ENCODE measurements around the gene KRT39.

Gene KRT39

DNA sequence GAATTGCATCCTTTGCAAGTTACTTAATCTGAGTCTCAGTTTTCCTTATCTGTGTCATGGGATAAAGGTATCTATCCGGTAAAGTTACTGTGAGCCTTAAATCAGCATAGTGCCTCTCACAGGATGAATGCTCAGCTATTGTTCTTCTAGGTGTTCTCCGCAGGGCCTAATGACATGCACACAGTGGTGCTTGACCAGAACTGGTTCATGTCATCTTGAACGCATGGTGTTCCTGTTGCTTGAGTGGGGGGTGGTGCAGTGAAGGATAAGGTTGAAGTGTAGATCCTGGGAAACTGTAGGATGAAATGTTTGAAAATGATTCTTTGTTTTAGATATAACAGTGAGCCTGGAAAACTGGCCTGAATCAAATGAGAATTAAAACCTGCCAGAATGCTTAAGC lies 13.4 kb upstream of the KRT39 start:
- DNase-seq = no peak

DNA sequence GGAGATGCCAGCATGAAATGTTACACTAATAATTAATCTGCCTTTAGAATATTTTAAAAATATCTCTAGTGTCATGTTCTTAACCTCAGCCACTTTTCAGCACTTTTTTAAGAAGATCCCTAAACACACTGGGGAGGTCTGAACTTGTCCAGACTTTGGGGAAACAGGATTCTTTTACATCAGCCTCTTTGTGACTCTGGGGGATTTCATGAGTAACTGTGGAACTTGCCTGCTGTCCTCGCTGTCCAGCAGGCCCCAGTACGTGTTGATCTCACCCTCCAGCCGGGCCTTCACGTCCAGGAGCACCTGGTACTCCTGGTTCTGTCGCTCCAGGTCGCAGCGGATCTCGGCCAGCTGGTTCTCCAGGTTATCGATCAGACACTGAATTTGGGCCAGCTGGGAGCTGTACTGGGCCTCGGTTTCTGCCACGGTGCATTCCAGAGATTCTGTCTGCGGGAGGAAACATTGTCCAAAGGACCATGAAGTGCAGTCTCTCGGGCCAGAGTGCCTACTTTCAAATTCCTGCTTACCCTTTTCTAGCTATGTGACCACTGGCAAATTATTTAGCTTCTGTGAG lies 11.9 kb upstream of the KRT39 start:
- DNase-seq = no peak

DNA sequence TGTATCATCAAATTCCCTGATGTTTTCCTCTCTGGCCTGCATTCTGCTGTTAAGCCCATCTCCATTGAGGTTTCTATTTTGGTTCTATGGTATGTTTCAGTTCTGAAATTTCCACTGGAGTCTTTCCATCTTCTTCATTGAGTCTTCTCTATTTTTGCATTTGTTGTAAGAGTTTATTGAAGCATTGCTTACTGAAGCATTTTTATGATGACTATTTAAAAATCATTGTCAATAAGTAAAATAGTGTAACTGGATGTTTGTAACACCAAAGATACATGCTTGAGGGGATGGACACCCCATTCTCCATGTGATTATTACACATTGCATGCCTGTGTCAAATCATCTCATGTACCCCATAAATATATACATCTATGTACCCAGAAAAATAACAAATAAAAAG lies 8.8 kb upstream of the KRT39 start:
- DNase-seq = no peak

DNA sequence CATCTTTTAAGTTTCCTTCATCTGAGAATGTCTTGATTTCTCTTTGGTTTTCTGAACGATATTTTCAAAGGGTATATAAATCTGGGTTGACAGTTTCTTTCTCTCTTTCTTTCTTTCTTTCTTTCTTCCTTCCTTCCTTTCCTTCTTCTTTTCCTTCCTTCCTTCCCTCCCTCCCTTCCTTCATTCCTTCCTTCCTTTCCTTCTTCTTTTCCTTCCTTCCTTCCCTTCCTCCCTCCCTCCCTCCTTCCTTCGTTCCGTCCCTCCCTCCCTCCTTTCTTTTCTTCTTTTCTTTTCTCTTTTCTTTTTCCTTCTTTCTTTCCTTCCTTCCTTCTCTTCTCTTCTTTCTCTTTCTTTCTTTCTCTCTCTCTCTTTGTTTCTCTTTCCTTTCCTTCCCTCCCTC lies 7.6 kb upstream of the KRT39 start:
- no peak for DNase-seq

DNA sequence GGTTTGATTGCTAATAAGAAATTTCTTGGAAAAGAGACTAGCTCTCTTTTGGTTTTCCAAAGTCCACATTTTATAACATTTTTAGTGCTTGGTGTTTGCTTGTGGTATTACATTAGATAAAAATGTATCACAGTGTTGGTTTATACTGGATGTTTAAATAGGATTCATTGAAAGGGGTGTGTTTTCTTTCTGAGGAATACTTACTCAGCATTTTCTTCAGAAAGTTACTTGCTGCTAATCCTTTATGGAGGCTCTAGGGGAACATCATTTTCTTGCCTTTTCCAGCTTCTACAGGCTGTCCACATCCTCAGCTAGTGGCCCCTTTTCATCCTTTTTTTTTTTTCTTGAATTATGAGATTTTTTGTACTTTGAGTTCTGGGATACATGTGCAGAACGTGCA lies 834 bp upstream of the KRT39 start:
- DNase-seq = no peak

DNA sequence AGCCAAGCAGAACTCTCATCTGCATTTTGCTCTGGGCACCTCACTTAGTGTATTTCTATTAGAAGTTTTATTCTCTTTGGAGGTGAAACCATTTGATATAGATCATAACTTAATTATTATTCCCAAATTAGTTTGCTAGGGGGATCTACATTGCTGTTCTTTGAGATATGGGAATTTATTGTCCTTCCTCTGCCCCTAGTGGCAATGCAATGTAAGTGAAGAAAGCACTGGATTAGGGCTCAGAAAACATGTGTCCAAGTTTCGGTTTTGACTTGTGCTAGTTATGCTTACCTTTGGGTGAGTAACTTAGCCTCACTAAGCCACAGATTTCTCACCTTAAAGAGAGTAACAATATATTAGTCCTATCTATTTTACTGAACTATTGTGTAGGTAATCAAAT lies 2.9 kb downstream of the KRT39 start:
- no peak for DNase-seq

DNA sequence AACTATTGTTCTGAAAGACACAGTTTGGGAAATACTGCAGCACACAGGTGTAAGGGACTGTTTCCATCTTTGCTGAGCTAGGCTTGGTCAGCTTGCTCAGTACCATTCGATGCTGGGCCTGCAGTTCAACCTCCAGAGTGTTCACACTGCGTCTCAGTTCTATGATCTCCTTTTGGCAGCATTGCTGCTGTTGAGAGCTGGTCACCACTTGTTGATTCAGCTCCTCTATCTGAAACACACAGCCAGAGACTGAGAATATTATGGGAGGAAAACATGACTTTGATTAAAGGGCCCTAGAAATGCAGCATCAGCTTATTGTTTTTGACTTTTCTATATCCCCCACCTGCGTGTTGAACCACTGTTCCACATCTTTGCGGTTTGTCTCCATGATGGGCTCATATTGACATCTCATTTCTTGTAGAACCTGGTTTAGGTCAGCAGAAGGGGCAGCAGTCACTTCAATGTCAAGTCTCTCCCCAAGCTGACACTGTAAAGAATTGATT lies 4.6 kb downstream of the KRT39 start:
- no peak for DNase-seq

DNA sequence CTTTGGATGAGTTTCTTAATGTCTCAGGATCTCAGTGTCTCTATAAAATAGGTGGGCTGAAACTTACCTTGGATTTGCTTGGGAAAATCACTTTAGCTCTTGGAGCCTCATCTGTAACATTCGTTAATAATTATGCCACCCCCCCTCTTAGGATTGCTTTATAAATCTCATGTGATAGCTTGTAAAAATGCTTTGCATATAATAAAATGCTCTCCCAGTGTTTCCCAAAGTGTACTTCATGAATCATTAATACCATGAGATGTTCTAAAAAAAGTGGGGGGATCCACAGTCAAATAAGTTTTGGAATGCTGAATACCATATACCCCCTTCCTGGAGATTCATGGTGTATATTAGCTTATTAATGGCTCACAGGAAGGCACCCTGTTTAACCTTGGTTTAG lies 5.2 kb downstream of the KRT39 start:
- no peak for DNase-seq

DNA sequence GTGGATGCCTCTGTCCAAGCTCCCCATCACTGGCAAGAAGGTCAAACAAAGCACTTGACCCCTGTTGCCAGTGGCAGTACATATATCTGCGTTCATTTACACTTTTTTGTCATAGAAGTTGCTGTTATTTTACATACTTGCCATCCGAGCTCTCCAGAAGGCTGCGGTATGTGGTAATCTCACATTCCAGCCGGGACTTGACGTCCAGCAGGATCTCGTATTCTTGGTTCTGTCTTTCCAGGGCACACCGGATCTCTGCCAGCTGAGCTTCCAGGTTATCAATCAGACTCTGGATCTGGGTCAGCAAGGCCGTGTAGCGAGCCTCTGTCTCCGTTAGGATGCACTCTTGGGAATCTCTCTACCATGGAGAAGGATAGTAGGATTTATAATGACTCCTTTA lies 6.6 kb downstream of the KRT39 start:
- no peak for DNase-seq

DNA sequence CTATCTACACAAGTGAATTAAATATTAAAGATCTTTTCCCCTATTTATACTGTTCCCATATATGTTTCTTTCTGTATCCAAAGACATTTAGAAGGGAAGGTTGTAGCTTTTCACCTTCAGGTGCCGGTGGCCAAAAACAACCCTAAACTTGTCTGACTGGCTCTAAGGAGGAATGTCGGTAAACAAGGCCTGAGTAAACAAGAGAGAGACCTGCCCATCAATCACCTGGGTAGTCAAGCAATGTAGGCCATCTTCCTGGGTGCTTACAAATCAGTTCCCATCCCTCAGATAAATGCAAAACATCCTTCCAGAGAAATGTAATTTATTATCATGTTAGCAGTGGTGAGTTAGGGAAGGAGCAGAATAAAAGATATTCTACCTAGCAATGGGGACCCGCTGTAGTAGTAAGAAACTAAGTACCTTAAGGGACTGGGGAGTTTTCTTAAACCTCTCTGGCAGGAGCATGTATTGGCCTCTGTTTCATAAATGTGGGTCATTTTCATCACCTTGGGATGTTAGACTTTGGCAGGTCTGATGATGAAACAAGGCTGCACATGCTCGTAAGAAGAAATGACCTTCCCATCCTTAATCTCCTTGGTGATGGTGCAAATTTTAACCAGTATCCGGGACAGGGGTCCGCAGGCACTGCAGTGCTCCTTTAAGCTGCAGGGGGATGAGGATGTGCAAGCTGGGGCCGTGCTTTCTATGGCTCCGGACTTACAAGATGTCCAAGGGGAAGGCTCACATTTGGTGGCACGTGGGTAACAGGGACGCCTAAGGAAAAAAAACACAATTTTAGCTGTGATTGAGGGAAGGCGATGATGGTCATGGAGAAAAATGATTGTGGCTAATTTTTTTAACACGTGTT lies 8.4 kb downstream of the KRT39 start:
- no peak for DNase-seq

DNA sequence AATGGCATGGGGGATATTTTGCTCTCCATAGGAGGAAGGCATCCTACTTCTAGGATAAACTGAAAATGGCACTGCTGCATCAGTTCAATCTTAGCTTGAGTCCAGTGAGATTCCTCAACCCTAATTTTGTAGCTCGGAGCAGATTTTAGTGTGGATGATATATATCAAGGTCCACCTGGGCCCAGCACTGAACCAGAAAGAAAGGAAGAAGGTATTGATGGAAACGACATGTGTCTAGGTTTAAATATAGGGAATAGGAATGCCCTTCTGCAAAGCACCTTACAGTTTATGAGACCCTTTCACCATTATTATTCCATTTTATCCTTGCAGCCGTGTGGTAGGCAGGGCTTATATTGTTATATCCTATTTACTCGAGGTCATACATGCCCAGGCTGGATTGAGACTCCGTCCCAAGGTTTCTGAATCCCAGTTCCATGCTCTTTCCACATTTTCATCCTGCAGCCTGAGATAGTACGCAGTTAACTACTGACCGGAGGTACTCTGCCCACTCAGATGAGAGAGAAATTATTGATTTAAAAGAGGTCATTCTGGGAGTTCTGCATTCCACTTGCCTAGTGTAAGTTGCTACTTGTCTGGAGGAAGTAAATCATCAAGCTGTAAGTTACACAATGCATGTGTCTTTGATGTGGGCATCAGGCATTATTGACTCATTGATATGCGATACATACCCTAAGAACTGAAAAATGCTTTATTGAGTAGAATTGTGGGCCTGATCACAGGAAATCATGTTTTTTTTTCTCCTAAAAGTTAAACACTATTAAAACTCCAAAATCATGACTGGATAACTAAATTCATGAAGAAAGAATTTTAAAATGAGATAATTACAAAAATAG lies 10.1 kb downstream of the KRT39 start:
- no peak for DNase-seq

DNA sequence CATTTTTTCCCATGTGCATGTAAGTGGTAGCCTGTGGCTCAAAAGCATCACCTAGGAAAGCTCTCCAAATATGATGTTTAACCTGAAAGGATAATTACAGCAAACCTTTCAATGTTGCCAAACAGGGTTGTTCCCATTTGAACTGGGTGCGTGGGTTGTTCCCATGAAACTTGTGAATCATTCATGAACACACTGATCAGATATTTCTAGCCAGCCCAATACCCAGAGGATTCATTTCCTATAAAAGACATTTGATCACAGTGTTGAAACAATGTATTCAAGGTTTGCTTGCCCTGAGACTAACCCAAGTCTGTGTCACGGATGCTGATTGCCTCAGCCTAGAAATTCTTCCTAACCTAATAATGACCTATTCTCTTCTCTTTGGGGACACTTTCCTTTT lies 12.9 kb downstream of the KRT39 start:
- DNase-seq = no peak

DNA sequence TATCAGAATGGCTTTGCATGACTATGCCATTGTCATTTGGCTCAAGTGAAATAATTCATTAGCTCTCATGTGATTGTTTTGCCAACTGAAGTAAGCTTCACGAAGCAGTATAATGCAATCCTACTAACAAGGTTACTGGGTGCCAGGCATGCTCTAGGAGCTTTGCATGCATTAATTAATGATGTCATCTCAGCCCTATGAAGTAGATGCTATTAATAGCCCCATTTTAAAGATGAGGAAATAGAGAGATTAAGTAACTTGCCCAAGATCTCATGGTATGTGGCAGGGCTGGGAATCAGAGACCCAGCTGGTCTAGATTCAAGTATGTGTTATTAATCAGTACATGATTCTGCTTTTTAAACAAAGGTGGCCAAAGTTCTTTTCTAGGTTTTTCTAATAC lies 14.1 kb downstream of the KRT39 start:
- no peak for DNase-seq

DNA sequence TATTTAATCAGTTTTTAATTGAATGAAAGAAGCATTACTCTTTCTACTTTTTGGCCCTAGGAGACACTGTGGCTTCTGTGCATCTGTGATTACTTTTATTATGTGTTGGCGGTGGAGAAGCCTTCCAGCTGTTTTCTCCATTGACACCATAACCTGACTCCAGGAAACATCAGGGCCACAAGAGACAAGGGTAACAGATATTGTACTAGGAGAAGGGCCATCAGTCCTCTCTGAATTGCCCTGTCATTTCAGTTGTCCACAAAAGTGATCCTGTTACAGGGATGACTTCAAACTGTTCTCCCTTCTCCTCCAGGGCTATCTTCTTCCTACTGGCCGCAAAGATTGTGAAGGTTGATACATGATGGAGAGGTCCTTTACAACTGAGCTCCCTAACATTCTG lies 14.6 kb downstream of the KRT39 start:
- no peak for DNase-seq

DNA sequence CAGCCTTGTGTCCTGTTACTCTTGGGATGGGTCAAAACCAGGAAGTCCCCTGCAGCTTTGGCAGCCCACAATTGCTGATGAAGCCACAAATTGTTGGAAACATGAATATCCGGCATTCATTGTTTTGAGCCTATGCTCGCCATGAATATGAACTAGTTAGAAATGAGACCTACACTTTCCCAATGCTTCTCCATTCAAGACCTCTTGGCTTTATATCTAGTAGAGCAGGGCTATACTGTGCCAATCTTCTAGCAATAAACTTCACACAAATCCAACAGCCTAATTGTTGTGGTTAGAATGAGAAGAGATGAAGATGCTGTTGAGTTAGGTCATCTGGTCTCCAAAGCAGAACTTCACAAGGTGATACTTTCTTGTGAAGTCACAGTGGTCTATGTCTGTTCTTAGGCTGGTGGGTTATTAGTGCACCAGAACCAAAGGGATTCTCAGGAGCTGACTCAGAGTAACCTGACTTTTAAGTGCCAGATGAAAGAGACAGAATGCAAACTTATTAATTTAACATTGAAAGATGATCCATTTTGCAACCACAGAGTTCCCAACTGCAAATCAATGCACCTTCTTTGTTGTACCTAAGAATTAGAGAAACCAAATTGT lies 15.6 kb downstream of the KRT39 start:
- no peak for DNase-seq

DNA sequence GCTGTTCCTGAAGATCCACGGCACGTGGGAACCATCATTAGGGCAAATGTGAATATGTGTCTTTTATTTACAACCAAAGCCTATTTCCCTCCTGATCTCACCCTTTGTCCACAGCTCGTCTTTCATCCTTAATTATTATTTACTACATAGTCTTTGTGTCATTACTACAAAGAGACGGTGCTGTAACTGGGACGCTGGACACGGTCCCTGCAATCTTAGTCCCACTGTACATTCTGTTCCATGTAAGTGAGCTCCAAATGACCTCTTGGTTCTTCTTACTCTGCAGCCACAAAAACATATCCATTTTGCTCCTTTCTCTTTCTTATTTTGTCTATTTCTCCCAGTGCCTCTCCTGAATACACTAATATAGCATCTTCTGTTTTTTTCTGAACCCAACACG lies 16.6 kb downstream of the KRT39 start:
- DNase-seq = no peak

DNA sequence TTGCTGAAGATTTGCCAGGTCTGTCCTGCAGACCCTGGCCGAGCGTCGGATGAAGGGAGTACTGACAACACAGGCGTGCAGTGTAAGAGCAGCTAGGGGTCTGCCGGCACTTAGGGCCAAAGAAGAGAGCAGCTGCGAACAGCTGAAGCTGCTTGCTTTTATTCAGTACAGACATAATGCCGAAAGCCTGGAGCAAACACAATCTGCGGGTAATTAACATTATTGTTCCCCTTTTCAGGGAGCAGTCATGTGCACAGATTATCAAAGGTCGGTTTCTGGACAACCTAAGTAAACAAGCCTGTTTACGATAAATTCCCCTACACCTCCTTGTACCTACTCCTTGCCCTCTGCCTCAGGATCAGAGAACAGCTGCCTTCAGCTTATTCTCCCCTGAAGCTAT lies 17.3 kb downstream of the KRT39 start:
- DNase-seq = no peak

DNA sequence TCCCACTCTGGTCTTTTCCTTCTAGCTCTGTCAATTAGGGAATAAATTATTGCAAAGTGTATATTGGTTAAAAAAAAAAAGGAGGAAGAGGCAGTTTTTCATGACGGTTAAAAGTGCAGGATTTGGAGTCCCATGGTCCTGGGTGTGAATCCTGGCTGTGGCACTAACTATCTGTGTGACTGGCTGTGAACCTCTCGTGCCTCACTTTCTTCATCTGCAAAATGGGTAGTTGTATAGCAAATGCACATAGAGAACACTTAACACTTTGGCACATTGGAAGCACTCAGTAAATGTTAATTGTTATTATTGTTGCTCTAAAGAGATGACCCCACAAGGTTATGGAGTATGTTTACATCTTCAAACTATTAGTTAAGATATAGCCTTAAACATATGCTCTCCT lies 18.8 kb downstream of the KRT39 start:
- no peak for DNase-seq

DNA sequence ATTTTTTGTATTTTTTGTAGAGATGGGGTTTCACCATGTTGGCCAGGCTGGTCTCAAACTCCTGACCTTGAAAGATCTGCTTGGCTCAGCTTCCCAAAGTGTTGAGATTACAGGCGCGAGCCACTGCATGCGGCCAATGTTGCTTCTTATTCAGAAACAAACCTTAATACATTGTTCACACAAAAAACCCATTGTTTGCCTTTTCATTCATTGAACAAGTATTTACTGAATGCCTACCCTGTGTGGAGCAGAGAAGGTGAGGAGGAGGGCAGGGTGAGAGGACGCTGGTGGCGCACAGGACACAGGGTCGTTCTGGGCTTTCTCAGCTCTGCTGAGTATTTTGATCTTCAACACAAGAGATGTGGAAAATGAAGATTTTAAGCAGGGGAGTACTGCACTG lies 21.3 kb downstream of the KRT39 start:
- DNase-seq = no peak

DNA sequence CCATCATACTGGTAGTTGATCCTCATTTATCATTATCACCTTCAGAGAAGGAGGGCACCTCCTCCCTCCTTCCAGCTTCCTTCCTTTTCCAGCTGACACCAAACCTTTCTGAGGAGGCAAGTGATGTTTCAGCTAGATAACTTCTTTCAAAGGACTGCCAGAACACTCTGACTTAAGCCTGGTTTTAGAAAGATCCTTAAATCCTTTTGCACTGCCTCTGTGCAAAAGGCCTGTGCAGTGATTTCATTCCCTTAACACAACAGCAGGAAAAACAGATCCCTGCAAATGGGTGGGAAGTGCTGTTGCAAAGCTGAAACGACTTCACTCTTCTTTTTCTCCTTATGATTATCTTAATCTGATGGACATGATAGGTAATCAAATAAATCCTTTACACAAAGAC lies 22.2 kb downstream of the KRT39 start:
- no peak for DNase-seq

DNA sequence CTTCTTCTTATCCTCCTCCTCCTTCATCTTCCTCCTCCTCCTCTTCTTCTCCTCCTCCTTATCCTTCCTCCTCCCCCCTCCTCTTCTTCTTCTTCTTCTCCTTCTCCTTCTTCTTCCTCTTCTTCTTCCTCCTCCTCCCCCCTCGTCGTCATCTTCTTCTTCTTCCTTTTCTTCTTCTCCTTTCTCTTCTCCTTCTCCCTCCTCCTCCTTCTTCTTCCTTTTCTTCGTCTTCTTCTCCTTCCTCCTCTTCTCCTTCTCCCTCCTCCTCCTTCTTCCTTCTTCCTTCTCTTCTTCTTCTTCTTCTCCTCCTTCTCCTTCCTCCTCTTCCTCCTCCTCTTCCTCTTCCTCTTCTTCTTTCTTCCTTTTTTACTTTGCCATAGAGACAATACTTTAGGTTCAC lies 24.2 kb downstream of the KRT39 start:
- DNase-seq = no peak

DNA sequence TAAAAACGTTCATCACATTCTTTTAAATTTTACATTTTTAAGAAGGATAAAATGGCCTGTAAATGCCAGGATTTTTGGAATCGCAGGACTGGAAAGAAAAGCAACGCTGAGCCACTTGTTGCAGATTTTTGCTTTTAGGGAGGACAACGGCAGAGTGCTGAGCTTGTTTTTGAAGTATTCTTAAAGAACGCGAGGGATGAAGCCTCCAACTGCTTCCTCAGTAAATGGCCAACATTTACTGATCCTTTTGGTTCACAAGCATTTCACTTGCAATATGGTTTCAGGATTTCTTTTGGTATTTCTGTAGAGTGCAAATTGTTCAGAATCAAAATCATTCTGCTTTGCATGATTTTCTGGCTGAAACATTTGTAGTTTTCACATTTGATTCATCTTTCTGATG lies 26.5 kb downstream of the KRT39 start:
- no peak for DNase-seq

DNA sequence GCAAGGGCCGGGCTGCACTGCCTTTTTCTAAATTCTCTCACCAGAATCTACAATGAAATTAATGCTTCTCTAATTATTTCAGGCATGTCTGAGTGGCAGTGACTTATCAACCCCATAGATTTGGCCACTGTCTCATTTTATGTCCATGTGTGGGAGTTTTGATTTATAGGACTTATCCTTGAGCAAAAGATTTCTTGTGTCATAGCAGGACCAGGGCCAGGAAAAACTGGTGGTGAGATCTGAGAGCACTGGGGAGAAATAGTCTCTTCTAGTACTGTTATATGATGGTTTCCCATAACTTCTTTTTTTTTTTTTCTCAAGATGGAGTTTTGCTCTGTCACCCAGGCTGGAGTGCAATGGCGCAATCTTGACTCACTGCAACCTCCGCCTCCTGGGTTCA lies 27.8 kb downstream of the KRT39 start:
- DNase-seq = no peak

All from NCI-H524 treated with DMSO at 0.1 percent for 48 hours (cell line).